Transverse colon (tissue), 3 donors: Measurements from ENCODE around the gene RAX2.

ENCODE experiments used
- EP300 ChIP-seq: sonication (generic); formaldehyde crosslinking; IDR thresholded peaks from one replicate; pipeline ENCODE4 v1.6.1; 2017; ENCODE audit warnings: antibody characterized with exemption, low read depth
- POLR2A ChIP-seq: fragments of 450-650 bp; IDR thresholded peaks from one replicate; pipeline ENCODE4 v1.6.1; 2016; ENCODE audit warnings: antibody characterized with exemption, mild to moderate bottlenecking, moderate library complexity
- TF ChIP-seq, protein P1 (sequence below), 5 experiments: fragments of 200-600 bp in 3 of 5; fragments of 450-650 bp in 2 of 5; sonication (generic) in 3 of 5; IDR thresholded peaks; 1 replicate in 2 of 5; 2 replicates in 3 of 5; pipeline ENCODE4 v1.5.1; 2016 to 2017; ENCODE audit warnings: antibody characterized with exemption in 5 of 5, inconsistent platforms in 3 of 5, mild to moderate bottlenecking in 2 of 5, moderate library complexity in 1 of 5

GRCh38 chr19:3775831-3776230 is 3.8 kb upstream of the RAX2 start:
- TF ChIP-seq, protein P1, sequence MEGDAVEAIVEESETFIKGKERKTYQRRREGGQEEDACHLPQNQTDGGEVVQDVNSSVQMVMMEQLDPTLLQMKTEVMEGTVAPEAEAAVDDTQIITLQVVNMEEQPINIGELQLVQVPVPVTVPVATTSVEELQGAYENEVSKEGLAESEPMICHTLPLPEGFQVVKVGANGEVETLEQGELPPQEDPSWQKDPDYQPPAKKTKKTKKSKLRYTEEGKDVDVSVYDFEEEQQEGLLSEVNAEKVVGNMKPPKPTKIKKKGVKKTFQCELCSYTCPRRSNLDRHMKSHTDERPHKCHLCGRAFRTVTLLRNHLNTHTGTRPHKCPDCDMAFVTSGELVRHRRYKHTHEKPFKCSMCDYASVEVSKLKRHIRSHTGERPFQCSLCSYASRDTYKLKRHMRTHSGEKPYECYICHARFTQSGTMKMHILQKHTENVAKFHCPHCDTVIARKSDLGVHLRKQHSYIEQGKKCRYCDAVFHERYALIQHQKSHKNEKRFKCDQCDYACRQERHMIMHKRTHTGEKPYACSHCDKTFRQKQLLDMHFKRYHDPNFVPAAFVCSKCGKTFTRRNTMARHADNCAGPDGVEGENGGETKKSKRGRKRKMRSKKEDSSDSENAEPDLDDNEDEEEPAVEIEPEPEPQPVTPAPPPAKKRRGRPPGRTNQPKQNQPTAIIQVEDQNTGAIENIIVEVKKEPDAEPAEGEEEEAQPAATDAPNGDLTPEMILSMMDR (IDR thresholded peaks at IDR 0.05): no peak
- TF ChIP-seq POLR2A: no peak
- no peak for TF ChIP-seq EP300
